A549 (cell line): Measurements from ENCODE around the gene SGO2. TPM values are rescaled to one million over a fixed set of nuclear protein-coding genes. Genes with fewer than 3 reads are reported as not detected.

Source experiments
- polyA plus RNA-seq, 4 experiments: library from polyadenylated mRNA; depleted of rRNA in 3 of 4; stranded (reverse); fragments of >200 nt; fragmentation: RNase III in 1 of 4; extraction: RNeasy Plus Mini Kit Qiagen cat#74134 plus additional on column Dnase treatment in 1 of 4; gene quantifications; 2 replicates in 3 of 4; 3 replicates in 1 of 4; pipeline ENCODE4 v1.2.3, GENCODE V29; 2011 to 2017

The SGO2 gene
- polyA plus RNA-seq, 2 of the 4 experiments (the other 2 are of a cell fraction), result 14.4 to 26.2 TPM

Other genes with a start within 250 kb of the SGO2 start
- 155 and 202 TPM in 2 replicates for gene SPATS2L, start 219.5 kb upstream of the SGO2 start, polyA plus RNA-seq (2011; rRNA removed)
- gene SPATS2L, start 219.5 kb upstream of the SGO2 start, polyA plus RNA-seq (2017; fragmentation: RNase III; extraction: RNeasy Plus Mini Kit Qiagen cat#74134 plus additional on column Dnase treatment), result 85.2 to 107 TPM (median 93.9 TPM) in 3 replicates
- gene KCTD18, start 16.1 kb upstream of the SGO2 start, polyA plus RNA-seq (2011; rRNA removed), result 15.3 and 21.3 TPM in 2 replicates
- 9.7 to 12.6 TPM (median 12.2 TPM) in 3 replicates for gene KCTD18, start 16.1 kb upstream of the SGO2 start, polyA plus RNA-seq (2017; fragmentation: RNase III; extraction: RNeasy Plus Mini Kit Qiagen cat#74134 plus additional on column Dnase treatment)
- 2.8 and 3.6 TPM in 2 replicates for gene AOX1, start 59.8 kb downstream of the SGO2 start, polyA plus RNA-seq (2011; rRNA removed)
- gene AOX1, start 59.8 kb downstream of the SGO2 start, polyA plus RNA-seq (2017; fragmentation: RNase III; extraction: RNeasy Plus Mini Kit Qiagen cat#74134 plus additional on column Dnase treatment), result 4.8 to 6.6 TPM (median 5.4 TPM) in 3 replicates